Stimulated activated CD8-positive, alpha-beta memory T cell treated with anti-CD3 and anti-CD28 coated beads, Interleukin-7, amount 100 ng/mL, for 1 hour (primary cell): ENCODE measurements around the gene KRTAP12-1.

Experiments
- DNase-seq, 2 donors: peaks; one replicate each; pipeline ENCODE4 v3.0.0-alpha.2; 2020; ENCODE audit warnings: low read depth in 2 of 2

Gene KRTAP12-1

GRCh38 chr21:44711327-44712202 is 29.6 kb upstream of the KRTAP12-1 start, which contains the start of gene TSPEAR:
TSPEAR (minus strand) TSS chr21:44711572; CDS start chr21:44711514, 58 bp downstream.
- DNase-seq: no peak

GRCh38 chr21:44710756-44711326 is 28.9 kb upstream of the KRTAP12-1 start:
- no peak for DNase-seq

- no peak for DNase-seq
These were observed 28.3 kb upstream of the KRTAP12-1 start for GRCh38 chr21:44710294-44710665.

DNA sequence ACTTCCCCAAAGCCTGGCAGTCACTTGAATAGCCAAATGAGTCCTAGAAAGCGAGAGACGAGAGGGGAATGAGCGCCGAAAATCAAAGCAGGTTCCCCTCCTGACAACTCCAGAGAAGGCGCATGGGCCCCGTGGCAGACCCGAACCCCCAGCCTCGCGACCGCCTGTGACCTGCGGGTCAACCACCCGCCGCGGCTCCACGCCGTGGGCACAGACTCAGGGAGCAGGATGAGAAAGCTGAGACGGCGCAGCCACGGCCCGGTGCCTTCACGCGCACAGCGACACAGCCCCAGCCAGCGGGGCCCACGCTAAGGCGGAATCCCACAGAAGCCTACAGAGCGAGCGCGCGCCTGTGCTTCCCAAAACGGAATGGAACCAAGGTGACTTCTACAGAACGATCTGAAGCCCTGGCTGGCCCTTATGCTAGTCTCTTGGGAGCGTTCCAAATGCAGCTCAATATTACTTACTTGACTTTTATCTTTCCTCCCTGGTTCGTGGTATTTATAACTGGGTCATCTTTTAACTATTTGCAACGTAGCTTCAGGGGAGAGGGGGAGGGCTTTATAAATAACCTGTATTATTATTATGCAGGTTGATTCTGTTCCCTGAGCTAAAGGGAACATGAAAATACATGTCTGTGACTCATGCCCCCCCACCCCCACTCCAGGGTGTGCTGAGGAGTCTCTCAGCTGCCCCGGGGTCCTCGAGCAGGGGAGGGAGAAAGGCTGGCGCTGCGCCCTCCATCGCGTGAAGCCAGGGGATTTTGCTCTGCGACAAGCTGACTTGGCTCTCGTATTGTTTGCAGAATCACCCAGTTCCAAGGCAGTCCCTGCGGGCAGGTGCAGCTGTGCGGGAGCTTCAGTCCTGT is 27.7 kb upstream of the KRTAP12-1 start:
- DNase-seq: no peak

- DNase-seq: no peak
These were observed 27.0 kb upstream of the KRTAP12-1 start for GRCh38 chr21:44708866-44709425.

GRCh38 chr21:44708213-44708865 is 26.4 kb upstream of the KRTAP12-1 start:
- no peak for DNase-seq

DNA sequence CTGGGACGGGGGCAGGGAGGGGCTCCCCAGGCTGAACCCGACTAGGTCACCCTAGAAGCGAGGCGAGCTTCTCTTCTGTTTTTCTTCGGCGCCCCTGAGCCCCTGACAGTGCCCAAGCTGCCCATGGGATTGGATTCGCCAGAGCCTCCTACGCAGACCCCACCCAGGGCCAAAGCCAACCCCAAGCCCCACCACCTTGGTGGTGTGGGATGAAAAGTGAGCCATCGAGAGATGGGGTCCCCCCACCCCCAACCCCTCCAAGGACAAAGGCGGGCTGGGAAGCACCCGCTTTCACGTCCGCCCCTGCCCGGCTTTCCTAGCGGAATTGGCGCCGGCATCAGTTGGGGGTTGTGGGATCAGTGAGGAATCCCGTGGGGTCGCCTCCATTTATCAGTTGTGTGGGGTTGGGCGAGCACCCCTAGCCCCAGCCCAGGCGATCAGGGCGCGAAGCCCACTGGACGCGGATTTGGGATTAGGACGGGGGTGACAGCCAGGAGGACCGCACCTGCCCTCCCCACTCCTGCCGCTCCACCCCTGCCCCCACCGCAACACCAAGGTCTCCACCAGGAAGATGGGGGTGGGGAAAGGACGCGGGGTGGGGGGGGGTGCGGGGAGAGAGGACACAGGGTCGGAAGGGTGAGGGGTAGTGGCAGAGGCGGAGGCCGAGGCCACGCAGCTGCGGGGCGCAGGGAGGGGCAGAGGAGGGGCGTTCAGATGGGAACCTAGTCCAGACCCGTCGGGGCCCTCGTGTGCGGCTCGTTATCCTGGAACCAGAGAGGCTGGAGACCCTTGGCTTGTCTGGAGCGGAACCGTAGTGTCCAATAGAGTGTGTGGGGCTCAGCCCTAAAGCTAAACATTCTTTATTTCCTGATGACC is 25.0 kb upstream of the KRTAP12-1 start:
- DNase-seq: no peak

- no peak for DNase-seq
These were observed 24.2 kb upstream of the KRTAP12-1 start for GRCh38 chr21:44706026-44706705.

- DNase-seq: no peak
These were observed 22.7 kb upstream of the KRTAP12-1 start for GRCh38 chr21:44704636-44705001.

DNA sequence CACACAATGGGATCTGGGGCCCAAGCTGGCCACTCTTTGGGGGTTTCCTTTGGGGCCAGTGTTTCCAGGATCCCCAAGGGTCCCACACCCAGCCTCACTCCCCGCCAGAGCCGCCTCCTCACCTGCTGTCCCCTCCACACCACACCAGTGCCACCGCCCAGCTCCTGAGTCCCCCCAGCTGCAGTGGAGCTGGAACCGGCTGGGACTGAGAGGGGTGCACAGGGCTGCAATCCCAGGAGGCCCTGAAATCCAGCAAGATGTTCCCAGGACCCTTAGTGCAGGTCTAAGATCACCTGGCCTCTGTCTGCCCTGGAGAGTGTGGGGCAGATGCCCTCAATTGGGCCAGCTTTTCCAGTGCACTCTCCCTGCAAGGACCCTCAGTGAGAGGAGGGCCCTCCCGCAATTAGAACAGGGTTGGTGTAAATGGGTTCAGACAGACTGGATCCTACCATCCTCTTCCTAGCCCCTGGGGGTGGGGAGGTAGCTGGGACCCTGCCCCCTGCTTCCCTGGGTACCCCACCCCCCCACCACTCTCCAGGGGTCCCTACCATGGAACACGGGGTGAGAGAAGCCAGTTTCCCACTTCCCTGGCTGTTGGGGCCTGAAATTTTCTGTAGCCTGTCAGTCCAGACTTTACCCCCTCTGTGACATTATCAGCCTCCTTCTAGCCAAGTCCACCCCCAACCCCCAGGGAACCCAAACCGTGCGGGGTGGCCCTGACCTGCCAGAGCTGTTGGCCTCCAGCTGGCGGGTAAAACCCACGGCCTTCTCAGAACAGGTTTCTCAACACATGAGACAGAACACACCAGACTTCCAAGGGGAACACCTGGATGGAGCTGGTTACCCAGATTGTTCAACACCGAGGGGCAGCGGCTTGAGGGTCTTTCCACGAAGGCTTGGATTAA is 22.0 kb upstream of the KRTAP12-1 start:
- DNase-seq: no peak

- DNase-seq: no peak
These were observed 21.2 kb upstream of the KRTAP12-1 start for GRCh38 chr21:44702973-44703730.

DNA sequence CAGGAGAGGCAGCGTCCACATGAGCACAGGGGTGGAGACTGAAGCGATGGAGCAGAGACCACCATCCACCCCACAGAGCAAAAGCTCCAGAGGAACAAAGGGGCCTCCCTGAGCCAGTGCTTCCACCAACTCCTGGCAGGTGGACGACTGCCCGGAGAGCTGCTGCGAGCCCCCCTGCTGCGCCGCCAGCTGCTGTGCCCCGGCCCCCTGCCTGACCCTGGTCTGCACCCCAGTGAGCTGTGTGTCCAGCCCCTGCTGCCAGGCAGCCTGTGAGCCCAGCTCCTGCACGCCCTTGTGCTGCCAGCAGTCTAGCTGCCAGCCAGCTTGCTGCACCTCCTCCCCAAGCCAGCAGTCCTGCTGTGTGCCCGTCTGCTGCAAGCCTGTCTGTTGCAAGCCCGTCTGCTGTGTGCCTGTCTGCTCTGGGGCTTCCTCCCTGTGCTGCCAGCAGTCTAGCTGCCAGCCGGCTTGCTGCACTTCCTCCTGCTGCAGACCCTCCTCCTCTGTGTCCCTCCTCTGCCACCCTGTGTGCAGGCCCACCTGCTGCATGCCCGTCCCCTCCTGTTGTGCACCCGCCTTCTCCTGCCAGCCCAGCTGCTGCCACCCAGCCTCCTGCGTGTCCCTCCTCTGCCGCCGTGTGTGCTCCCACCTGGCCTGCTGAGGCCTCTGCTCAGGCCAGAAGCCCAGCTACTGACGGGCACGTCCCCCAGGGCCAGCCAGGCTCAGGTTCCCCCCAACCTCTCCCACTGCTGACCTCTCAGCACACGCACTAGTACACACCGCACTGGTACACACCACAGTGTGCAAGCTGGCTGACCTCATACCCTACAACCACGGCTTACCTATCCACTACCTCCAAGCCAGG is 20.4 kb upstream of the KRTAP12-1 start:
- DNase-seq: no peak

- DNase-seq: no peak
These were observed 19.6 kb upstream of the KRTAP12-1 start for GRCh38 chr21:44701541-44701940.

GRCh38 chr21:44701023-44701400 is 19.0 kb upstream of the KRTAP12-1 start:
- DNase-seq: no peak

- DNase-seq: no peak
These were observed 18.4 kb upstream of the KRTAP12-1 start for GRCh38 chr21:44700101-44701022.

- DNase-seq: no peak
These were observed 17.6 kb upstream of the KRTAP12-1 start for GRCh38 chr21:44699502-44700001.
